GM12878 (cell line): Measurements from ENCODE around the gene KAT2A. TPM values are rescaled to one million over a fixed set of nuclear protein-coding genes. Genes with fewer than 3 reads are reported as not detected.

ENCODE experiments used
- ATAC-seq: fragments of 200-7000 bp; cut with Tn5 transposase; 3 replicates; pipeline ENCODE4 v1.9.1; 2020; ENCODE audit warnings: mild to moderate bottlenecking, moderate library complexity
- BruUV-seq: library from RNA; stranded (reverse); fragments of 400-500 nt; replicated peaks from 2 replicates; lab custom pipeline; 2021; lab: Mats Ljungman, UMichigan
- CTCF ChIA-PET: fragments of 300-600 bp; sonication (Branson Sonifier 250); formaldehyde crosslinking; extraction: SDS; loops from one replicate; lab custom pipeline; 2021; ENCODE audit warnings: inconsistent platforms; lab: Yijun Ruan, JAX
- POLR2A ChIA-PET: fragments of 350-600 bp; formaldehyde crosslinking; extraction: SDS; loops from one replicate; lab custom pipeline; 2021; ENCODE audit warnings: inconsistent platforms; lab: Charles Lee
- RAD21 ChIA-PET: fragments of 300-600 bp; sonication (Branson Sonifier 250); formaldehyde crosslinking; loops from one replicate; lab custom pipeline; 2023; ENCODE audit warnings: antibody characterized with exemption; ENCODE audit not compliant: unreplicated experiment; lab: Charles Lee
- SMC1A ChIA-PET: fragments of 300-600 bp; sonication (Branson Sonifier 250); formaldehyde crosslinking; loops from one replicate; lab custom pipeline; 2023; ENCODE audit not compliant: unreplicated experiment, uncharacterized antibody; lab: Charles Lee
- DNase-seq: peaks from one replicate; pipeline ENCODE4 v3.0.0-alpha.2; 2011; ENCODE audit warnings: low read depth, low spot score
- FAIRE-seq: peaks from 3 replicates; lab custom pipeline; 2011; peaks lifted over from hg19 to GRCh38; lab: Jason Lieb, UNC
- H2AFZ ChIP-seq: 2 replicates; pipeline ENCODE4 v1.6.0; 2011; ENCODE audit warnings: low read depth, low read length, control low read depth; ENCODE audit not compliant: control insufficient read depth
- H3K27ac ChIP-seq: 2 replicates; pipeline ENCODE4 v1.5.1; 2011; ENCODE audit warnings: control low read depth; ENCODE audit not compliant: control insufficient read depth, insufficient read depth
- H3K27me3 ChIP-seq, 2 experiments: replicated peaks in 1 of 2; 2 replicates each; pipeline versions ENCODE4 v1.6.0 to v1.6.1; 2011; ENCODE audit warnings: low read length in 1 of 2; ENCODE audit not compliant: control insufficient read depth in 2 of 2, insufficient read depth in 2 of 2
- H3K36me3 ChIP-seq, 2 experiments: 2 replicates each; pipeline ENCODE4 v1.5.1; 2011; ENCODE audit warnings: low read length in 1 of 2; ENCODE audit not compliant: control insufficient read depth in 2 of 2, insufficient read depth in 2 of 2
- H3K4me1 ChIP-seq: 2 replicates; pipeline ENCODE4 v1.6.1; 2011; ENCODE audit warnings: mild to moderate bottlenecking, low read length, moderate library complexity, mixed read lengths; ENCODE audit not compliant: control insufficient read depth, insufficient read depth
- H3K4me2 ChIP-seq: 2 replicates; pipeline ENCODE4 v1.6.0; 2011; ENCODE audit warnings: control low read depth; ENCODE audit not compliant: control insufficient read depth, insufficient read depth
- H3K4me3 ChIP-seq: fragments of 200-600 bp; sonication (generic); 2 replicates; pipeline ENCODE4 v1.5.1; 2016
- H3K79me2 ChIP-seq: 2 replicates; pipeline ENCODE4 v1.6.0; 2011; ENCODE audit warnings: low read length; ENCODE audit not compliant: control insufficient read depth, insufficient read depth
- H3K9ac ChIP-seq: 2 replicates; pipeline ENCODE4 v1.8.0; 2011; ENCODE audit warnings: low read length, control low read depth, mixed read lengths; ENCODE audit not compliant: control insufficient read depth, insufficient read depth
- H3K9me3 ChIP-seq: replicated peaks from 3 replicates; pipeline ENCODE4 v1.5.1; 2011; ENCODE audit warnings: mild to moderate bottlenecking, low read length; ENCODE audit not compliant: control insufficient read depth, insufficient read depth
- H4K20me1 ChIP-seq: 2 replicates; pipeline ENCODE4 v1.6.0; 2011; ENCODE audit not compliant: control insufficient read depth, insufficient read depth
- BCLAF1 ChIP-seq: fragments of 450-650 bp; IDR thresholded peaks from 2 replicates; pipeline ENCODE4 v1.6.1; 2017; ENCODE audit warnings: antibody characterized with exemption, mild to moderate bottlenecking, moderate library complexity
- EGR1 ChIP-seq, 2 experiments: IDR thresholded peaks; 1 replicate in 1 of 2; 2 replicates in 1 of 2; pipeline ENCODE4 v1.6.1; 2011 to 2012; ENCODE audit warnings: low read depth in 2 of 2, low read length in 2 of 2, borderline replicate concordance in 1 of 2, mild to moderate bottlenecking in 1 of 2, moderate library complexity in 1 of 2
- HDAC2 ChIP-seq: fragments of 200-600 bp; sonication (generic); IDR thresholded peaks from 2 replicates; pipeline ENCODE4 v1.6.1; 2017
- RAD21 ChIP-seq: IDR thresholded peaks from 2 replicates; pipeline ENCODE4 v1.6.1; 2011; ENCODE audit warnings: mild to moderate bottlenecking, low read depth, low read length, moderate library complexity; ENCODE audit not compliant: insufficient read depth
- SMARCA5 ChIP-seq: fragments of 450-650 bp; IDR thresholded peaks from 2 replicates; pipeline ENCODE4 v1.6.1; 2017; ENCODE audit warnings: mild to moderate bottlenecking
- SMC3 ChIP-seq: IDR thresholded peaks from 2 replicates; pipeline ENCODE4 v1.6.1; 2011; ENCODE audit warnings: low read length, improper control_type of control experiment, borderline replicate concordance
- WGBS: methylation state at CpG from one replicate; pipeline ENCODE4 v1.1.6; 2016; ENCODE audit warnings: low lambda C conversion rate; ENCODE audit not compliant: insufficient replicate concordance, insufficient coverage; ENCODE audit errors: missing lambda C conversion rate; 5-methylcytosine and 5-hydroxymethylcytosine counted together
- in situ Hi-C: fragments of 300-500 bp; cut with MboI; formaldehyde crosslinking; loops from 9 replicates; pipeline ENCODE4 v1.14.3; 2018; ENCODE audit warnings: mixed read lengths
- intact Hi-C: fragments of 100-400 bp; cut with micrococcal nuclease; formaldehyde crosslinking; loops from one replicate; pipeline ENCODE4 v1.14.2; 2022; ENCODE audit not compliant: unreplicated experiment
- polyA plus RNA-seq, 11 experiments: library from polyadenylated mRNA; depleted of rRNA in 4 of 11; unstranded in 6 of 11; stranded (reverse) in 5 of 11; fragments of >200 nt; fragmentation: Nextera tagmentation in 4 of 11; fragmentation: Illumina TruSeq in 1 of 11; extraction: Ambion mirVana in 4 of 11; extraction: Trizol in 1 of 11; gene quantifications; 1 replicate in 1 of 11; 2 replicates in 10 of 11; pipeline versions ENCODE4 v1.2.1 to v1.2.3, GENCODE V29; 2011 to 2016; ENCODE audit warnings: inconsistent platforms in 2 of 11, missing spikeins in 2 of 11, low read depth in 1 of 11
- total RNA-seq, 4 experiments: library from RNA; depleted of rRNA in 3 of 4; stranded (reverse); fragments of >200 nt in 3 of 4; fragmentation: Illumina TruSeq in 1 of 4; extraction: Trizol in 1 of 4; gene quantifications; 2 replicates each; pipeline versions ENCODE4 v1.2.1 to v1.2.3, GENCODE V29; 2013 to 2021
- TF ChIP-seq, protein P1 (sequence below), 3 experiments: IDR thresholded peaks in 2 of 3; conservative IDR thresholded peaks in 1 of 3; 2 replicates each; pipeline ENCODE4 v1.5.1; 2011; ENCODE audit warnings: low read depth in 3 of 3, low read length in 3 of 3, mild to moderate bottlenecking in 3 of 3, control low read depth in 2 of 3, moderate library complexity in 2 of 3, inconsistent platforms in 1 of 3, mixed read lengths in 1 of 3; ENCODE audit not compliant: control insufficient read depth in 2 of 3, insufficient read depth in 1 of 3; ENCODE audit errors: extremely low read depth in 1 of 3
- TF ChIP-seq, protein P2 (sequence below): IDR thresholded peaks from 2 replicates; pipeline ENCODE4 v1.6.1; 2012; ENCODE audit warnings: low read length, inconsistent platforms

The KAT2A gene
- total and polyA plus RNA-seq, 10 of the 15 experiments (the other 5 are each of a cell fraction or from before 2014, with no cell fraction given) = 0.85 to 47.5 (median 14.6) TPM

GRCh38 chr17:42118545-42118944 lies 2.6 kb downstream of the KAT2A start:
- ChIA-PET POLR2A (interaction anchor here (1.0 to 3.0 kb wide), 3 partner anchors 60 to 74 kb away, joined by 3 to 15 read pairs (median 6); partner anchors contain the start of gene KCNH4), SMC1A (interaction anchor here (1.0 to 5.2 kb wide), 5 partner anchors 53 to 154 kb away, joined by 3 to 53 read pairs (median 16); partner anchors contain the start of genes CNP and KCNH4), CTCF (interaction anchor here (0.9 to 7.1 kb wide), 16 partner anchors 14 to 204 kb away, joined by 3 to 138 read pairs (median 5); partner anchors contain the start of genes C17orf113, CNP, DNAJC7 and KCNH4)
- Histone ChIP-seq H3K4me1 (peaks cover 17% of the 10 kb centered on the region), H4K20me1 (no peaks in the 10 kb centered on the region), H3K9me3 (no peaks in the 10 kb centered on the region; the same call in 2 of the 3 replicates), H3K4me3 (no peak overlapping the region)
- peak; percentile 18 for FAIRE-seq
- intact Hi-C loops = loop anchor here (1.0 kb wide), 1 partner anchor 63 kb away; the partner anchor contains the start of gene KCNH4
- no peak for DNase-seq
- in situ Hi-C loops = no loop called here
- TF ChIP-seq, protein P1, sequence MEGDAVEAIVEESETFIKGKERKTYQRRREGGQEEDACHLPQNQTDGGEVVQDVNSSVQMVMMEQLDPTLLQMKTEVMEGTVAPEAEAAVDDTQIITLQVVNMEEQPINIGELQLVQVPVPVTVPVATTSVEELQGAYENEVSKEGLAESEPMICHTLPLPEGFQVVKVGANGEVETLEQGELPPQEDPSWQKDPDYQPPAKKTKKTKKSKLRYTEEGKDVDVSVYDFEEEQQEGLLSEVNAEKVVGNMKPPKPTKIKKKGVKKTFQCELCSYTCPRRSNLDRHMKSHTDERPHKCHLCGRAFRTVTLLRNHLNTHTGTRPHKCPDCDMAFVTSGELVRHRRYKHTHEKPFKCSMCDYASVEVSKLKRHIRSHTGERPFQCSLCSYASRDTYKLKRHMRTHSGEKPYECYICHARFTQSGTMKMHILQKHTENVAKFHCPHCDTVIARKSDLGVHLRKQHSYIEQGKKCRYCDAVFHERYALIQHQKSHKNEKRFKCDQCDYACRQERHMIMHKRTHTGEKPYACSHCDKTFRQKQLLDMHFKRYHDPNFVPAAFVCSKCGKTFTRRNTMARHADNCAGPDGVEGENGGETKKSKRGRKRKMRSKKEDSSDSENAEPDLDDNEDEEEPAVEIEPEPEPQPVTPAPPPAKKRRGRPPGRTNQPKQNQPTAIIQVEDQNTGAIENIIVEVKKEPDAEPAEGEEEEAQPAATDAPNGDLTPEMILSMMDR (IDR thresholded peaks at IDR 0.05 in 2 of 3, conservative IDR thresholded peaks at IDR 0.05 in 1 of 3; ENCODE audit: control insufficient read depth in 2 of 3, extremely low read depth in 1 of 3, insufficient read depth in 1 of 3, low read depth in 3 of 3, low read length in 3 of 3) = peak; percentile 58 to 61 (median 59)
- TF ChIP-seq SMARCA5 (no peak), EGR1 (IDR thresholded peaks at IDR 0.05; ENCODE audit: borderline replicate concordance in 1 of 2, low read depth in 2 of 2, low read length in 2 of 2) (no peak), BCLAF1 (no peak), RAD21 (peak; percentile 66), SMC3 (peak; percentile 54; the same call in 1 of the 2 replicates), HDAC2 (no peak)
- TF ChIP-seq, protein P2, sequence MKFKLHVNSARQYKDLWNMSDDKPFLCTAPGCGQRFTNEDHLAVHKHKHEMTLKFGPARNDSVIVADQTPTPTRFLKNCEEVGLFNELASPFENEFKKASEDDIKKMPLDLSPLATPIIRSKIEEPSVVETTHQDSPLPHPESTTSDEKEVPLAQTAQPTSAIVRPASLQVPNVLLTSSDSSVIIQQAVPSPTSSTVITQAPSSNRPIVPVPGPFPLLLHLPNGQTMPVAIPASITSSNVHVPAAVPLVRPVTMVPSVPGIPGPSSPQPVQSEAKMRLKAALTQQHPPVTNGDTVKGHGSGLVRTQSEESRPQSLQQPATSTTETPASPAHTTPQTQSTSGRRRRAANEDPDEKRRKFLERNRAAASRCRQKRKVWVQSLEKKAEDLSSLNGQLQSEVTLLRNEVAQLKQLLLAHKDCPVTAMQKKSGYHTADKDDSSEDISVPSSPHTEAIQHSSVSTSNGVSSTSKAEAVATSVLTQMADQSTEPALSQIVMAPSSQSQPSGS = no peak
- TF ChIP-seq, all 136 proteins: peak for 3
- H3K27ac ChIP-seq = no peak overlapping the region
- 64% methylated on average over 2 of the region's 2 CpGs for WGBS
- no peaks in the 10 kb centered on the region for H3K27me3 ChIP-seq
- peaks cover 8% of the 10 kb centered on the region in 2 experiments; a peak in 3 of 4 replicates for H3K36me3 ChIP-seq
- H3K4me2 ChIP-seq = no peak overlapping the region
- no peak overlapping the region for H3K9ac ChIP-seq
- RAD21 ChIA-PET = interaction anchor here (0.7 to 4.7 kb wide), 4 partner anchors 53 to 155 kb away, joined by 4 to 78 read pairs (median 8); partner anchors contain the start of gene KCNH4
- no TSS peak for BruUV-seq
- peaks cover 2% of the 10 kb centered on the region; the same call in 1 of the 2 replicates for H3K79me2 ChIP-seq
- ATAC-seq = peak; percentile 37
- no peak overlapping the region for H2AFZ ChIP-seq
